Cardiac muscle cell (in vitro differentiated cells and primary cell): Measurements from ENCODE around the gene GJC2. TPM values are rescaled to one million over a fixed set of nuclear protein-coding genes. Genes with fewer than 3 reads are reported as not detected.

Experiments used
- DNase-seq, 2 donors: peaks; one replicate each; pipeline versions ENCODE4 v3.0.0 to v3.0.0-alpha.2; 2010 to 2017; ENCODE audit warnings: low read depth in 1 of 2, low spot score in 1 of 2
- H3K27ac ChIP-seq: fragments of 200-600 bp; sonication (generic); 2 replicates; pipeline ENCODE4 v1.5.1; 2016
- H3K27me3 ChIP-seq: fragments of 200-600 bp; sonication (generic); 2 replicates; pipeline ENCODE4 v1.6.0; 2016; ENCODE audit warnings: control low read depth
- H3K36me3 ChIP-seq: fragments of 200-600 bp; sonication (generic); 2 replicates; pipeline ENCODE4 v1.5.1; 2016; ENCODE audit warnings: control low read depth
- H3K4me1 ChIP-seq: fragments of 200-600 bp; sonication (generic); 2 replicates; pipeline ENCODE4 v1.8.1; 2017; ENCODE audit warnings: low read depth, mild to moderate bottlenecking, mixed run types
- H3K4me3 ChIP-seq: fragments of 200-600 bp; sonication (generic); 2 replicates; pipeline ENCODE4 v1.5.1; 2016; ENCODE audit warnings: mild to moderate bottlenecking
- H3K9me3 ChIP-seq: fragments of 200-600 bp; sonication (generic); 2 replicates; pipeline ENCODE4 v1.5.1; 2017; ENCODE audit warnings: low read depth, mild to moderate bottlenecking, control low read depth
- CTCF ChIP-seq: IDR thresholded peaks from 2 replicates; pipeline ENCODE4 v1.5.1; 2012; ENCODE audit warnings: low read depth, mild to moderate bottlenecking, low read length
- polyA plus RNA-seq: library from polyadenylated mRNA; unstranded; fragments of >200 nt; fragmentation: Nextera tagmentation; extraction: Ambion mirVana; gene quantifications from 2 replicates; pipeline ENCODE4 v1.2.1, GENCODE V29; 2016
- total RNA-seq: library from RNA; depleted of rRNA; stranded (reverse); fragments of >200 nt; gene quantifications from 2 replicates; pipeline ENCODE4 v1.2.3, GENCODE V29; 2016

Gene GJC2
- total and polyA plus RNA-seq, 2 experiments from 2014 or later, result 0.13 to 0.51 TPM

GRCh38 chr1:228206582-228207351 is 57.0 kb downstream of the GJC2 start:
- Histone ChIP-seq H3K27ac (peak overlapping the region; percentile 97), H3K4me1 (peaks cover 60% of the 10 kb centered on the region), H3K36me3 (no peaks in the 10 kb centered on the region), H3K27me3 (no peaks in the 10 kb centered on the region), H3K4me3 (no peak overlapping the region), H3K9me3 (no peaks in the 10 kb centered on the region)
- TF ChIP-seq CTCF, result no peak
- no peak for DNase-seq

GRCh38 chr1:228207381-228207810 is 57.7 kb downstream of the GJC2 start:
- H3K4me3 ChIP-seq, result no peak overlapping the region
- no peak for DNase-seq
- H3K27ac ChIP-seq, result peak overlapping the region; percentile 97
- no peak for TF ChIP-seq CTCF
- no peaks in the 10 kb centered on the region for H3K36me3 ChIP-seq
- H3K9me3 ChIP-seq, result no peaks in the 10 kb centered on the region
- H3K27me3 ChIP-seq, result no peaks in the 10 kb centered on the region
- peaks cover 60% of the 10 kb centered on the region for H3K4me1 ChIP-seq

- peak in 1 of 2 donors; percentile 89 for DNase-seq
- TF ChIP-seq CTCF, result no peak
- Histone ChIP-seq H3K4me3 (peak within 1 kb of the TSS; percentile 31), H3K9me3 (no peaks in the 10 kb centered on the region), H3K36me3 (no peaks in the 10 kb centered on the region), H3K27me3 (no peaks in the 10 kb centered on the region), H3K27ac (peak within 1 kb of the TSS; percentile 97), H3K4me1 (peaks cover 64% of the 10 kb centered on the region)
Measured at GRCh38 chr1:228207851-228208821, 58.4 kb downstream of the GJC2 start, which contains the start of gene OBSCN. OBSCN (plus strand) TSS chr1:228208044; CDS start chr1:228211784, 3,740 bp downstream.

GRCh38 chr1:228208831-228209551 is 59.3 kb downstream of the GJC2 start:
- Histone ChIP-seq H3K27ac (peak overlapping the region; percentile 97), H3K4me3 (peak overlapping the region; percentile 31), H3K4me1 (peaks cover 64% of the 10 kb centered on the region), H3K36me3 (peaks cover under 1% of the 10 kb centered on the region), H3K27me3 (no peaks in the 10 kb centered on the region), H3K9me3 (no peaks in the 10 kb centered on the region)
- no peak for TF ChIP-seq CTCF
- DNase-seq, result no peak

Other genes with a start within 250 kb of the GJC2 start
- gene WNT9A, start 202.0 kb upstream of the GJC2 start, total RNA-seq, result 1.4 and 1.9 TPM in 2 replicates
- gene WNT9A, start 202.0 kb upstream of the GJC2 start, polyA plus RNA-seq, result 0.14 TPM in 1 of 2 replicates, not detected in the other
- gene WNT3A, start 142.9 kb upstream of the GJC2 start, total RNA-seq, result not detected in 2 replicates
- gene WNT3A, start 142.9 kb upstream of the GJC2 start, polyA plus RNA-seq, result 0.12 TPM in 1 of 2 replicates, not detected in the other
- 421 and 499 TPM in 2 replicates for gene ARF1, start 67.2 kb upstream of the GJC2 start, total RNA-seq
- gene ARF1, start 67.2 kb upstream of the GJC2 start, polyA plus RNA-seq, result 662 and 732 TPM in 2 replicates
- 27.7 and 43.7 TPM in 2 replicates for gene C1orf35, start 46.6 kb upstream of the GJC2 start, total RNA-seq
- gene C1orf35, start 46.6 kb upstream of the GJC2 start, polyA plus RNA-seq, result 36.2 and 37.2 TPM in 2 replicates
- gene MRPL55, start 40.6 kb upstream of the GJC2 start, total RNA-seq, result 106 and 139 TPM in 2 replicates
- gene MRPL55, start 40.6 kb upstream of the GJC2 start, polyA plus RNA-seq, result 144 and 193 TPM in 2 replicates
- 354 and 408 TPM in 2 replicates for gene GUK1, start 9.7 kb upstream of the GJC2 start, total RNA-seq
- 394 and 450 TPM in 2 replicates for gene GUK1, start 9.7 kb upstream of the GJC2 start, polyA plus RNA-seq
- gene IBA57, start 15.9 kb downstream of the GJC2 start, total RNA-seq, result 4.8 and 5.1 TPM in 2 replicates
- 6.4 and 8.3 TPM in 2 replicates for gene IBA57, start 15.9 kb downstream of the GJC2 start, polyA plus RNA-seq
- 191 and 390 TPM in 2 replicates for gene OBSCN, start 58.1 kb downstream of the GJC2 start, total RNA-seq
- 87.1 and 121 TPM in 2 replicates for gene OBSCN, start 58.1 kb downstream of the GJC2 start, polyA plus RNA-seq